Endothelial cell of umbilical vein (primary cell): Measurements from ENCODE around the gene MGAT1. TPM values are rescaled to one million over a fixed set of nuclear protein-coding genes. Genes with fewer than 3 reads are reported as not detected.

Experiments used
- BruUV-seq: library from RNA; stranded (reverse); fragments of 400-500 nt; replicated peaks from 2 replicates; lab custom pipeline; 2021; lab: Mats Ljungman, UMichigan
- CTCF ChIA-PET: fragments of 300-600, 350-600 bp; sonication (Branson Sonifier 250); formaldehyde crosslinking; loops from one replicate; lab custom pipeline; 2021; ENCODE audit warnings: antibody characterized with exemption, inconsistent platforms; lab: Charles Lee
- POLR2A ChIA-PET: fragments of 300-600, 350-600 bp; sonication (Branson Sonifier 250); formaldehyde crosslinking; loops from one replicate; lab custom pipeline; 2021; ENCODE audit warnings: antibody characterized with exemption, inconsistent platforms; lab: Charles Lee
- DNase-seq: peaks from one replicate; pipeline ENCODE4 v3.0.0-alpha.2; 2011; ENCODE audit warnings: low read depth, low spot score
- FAIRE-seq: peaks from 2 replicates; lab custom pipeline; 2011; peaks lifted over from hg19 to GRCh38; lab: Jason Lieb, UNC
- H2AFZ ChIP-seq: 2 replicates; pipeline ENCODE4 v1.6.0; 2012; ENCODE audit warnings: low read depth, low read length, control low read depth, inconsistent platforms
- H3K27ac ChIP-seq: 2 replicates; pipeline ENCODE4 v1.5.1; 2011; ENCODE audit warnings: low read depth, mild to moderate bottlenecking, control low read depth, low read length, moderate library complexity; ENCODE audit not compliant: insufficient read depth
- H3K27me3 ChIP-seq, 2 experiments: 2 replicates each; pipeline versions ENCODE4 v1.6.0 to v1.6.1; 2011; ENCODE audit warnings: low read length in 2 of 2, mixed read lengths in 1 of 2; ENCODE audit not compliant: control insufficient read depth in 2 of 2, insufficient read depth in 2 of 2
- H3K36me3 ChIP-seq, 2 experiments: 2 replicates in 1 of 2; 3 replicates in 1 of 2; pipeline ENCODE4 v1.5.1; 2011; ENCODE audit warnings: low read length in 2 of 2, mild to moderate bottlenecking in 1 of 2, moderate library complexity in 1 of 2; ENCODE audit not compliant: control insufficient read depth in 2 of 2, insufficient read depth in 2 of 2; ENCODE audit errors: extremely low read depth in 1 of 2
- H3K4me1 ChIP-seq: 3 replicates; pipeline ENCODE4 v1.5.1; 2011; ENCODE audit warnings: mild to moderate bottlenecking, low read length; ENCODE audit not compliant: control insufficient read depth, insufficient read depth; ENCODE audit errors: extremely low read depth
- H3K4me2 ChIP-seq: 2 replicates; pipeline ENCODE4 v1.6.1; 2011; ENCODE audit warnings: low read length, control low read depth, mixed read lengths; ENCODE audit not compliant: insufficient read depth
- H3K4me3 ChIP-seq, 3 experiments: fragments of 200-600 bp in 1 of 3; sonication (generic), shearing (Covaris generic) in 1 of 3; replicated peaks in 1 of 3; 2 replicates each; pipeline ENCODE4 v1.5.1; 2011 to 2016; ENCODE audit warnings: control low read depth in 3 of 3, low read length in 3 of 3, mild to moderate bottlenecking in 2 of 3, inconsistent platforms in 1 of 3, low read depth in 1 of 3, moderate library complexity in 1 of 3; ENCODE audit not compliant: insufficient read depth in 1 of 3
- H3K79me2 ChIP-seq: 2 replicates; pipeline ENCODE4 v1.6.0; 2012; ENCODE audit warnings: low read length, inconsistent platforms; ENCODE audit not compliant: control insufficient read depth, insufficient read depth
- H3K9ac ChIP-seq: replicated peaks from 2 replicates; pipeline ENCODE3; 2011; ENCODE audit warnings: low read length, control low read depth; ENCODE audit not compliant: insufficient read depth; ENCODE audit errors: extremely low read depth
- H3K9me1 ChIP-seq: replicated peaks from 3 replicates; pipeline ENCODE4 v1.6.0; 2011; ENCODE audit warnings: mild to moderate bottlenecking, low read length; ENCODE audit not compliant: control insufficient read depth, insufficient read depth; ENCODE audit errors: extremely low read depth
- H3K9me3 ChIP-seq: replicated peaks from 2 replicates; pipeline ENCODE4 v1.5.1; 2012; ENCODE audit warnings: low read length, inconsistent platforms; ENCODE audit not compliant: control insufficient read depth, insufficient read depth
- H4K20me1 ChIP-seq: replicated peaks from 2 replicates; pipeline ENCODE3; 2011; ENCODE audit warnings: mild to moderate bottlenecking, low read length; ENCODE audit not compliant: control insufficient read depth, insufficient read depth; ENCODE audit errors: extremely low read depth
- EZH2 ChIP-seq: IDR thresholded peaks from 2 replicates; pipeline ENCODE4 v1.6.1; 2012; ENCODE audit warnings: borderline replicate concordance, low read depth, mild to moderate bottlenecking, moderate library complexity, low read length, inconsistent platforms; ENCODE audit not compliant: severe bottlenecking
- FOS ChIP-seq: IDR thresholded peaks from 2 replicates; pipeline ENCODE4 v1.6.1; 2011; ENCODE audit warnings: mild to moderate bottlenecking, low read length, moderate library complexity, borderline replicate concordance; ENCODE audit not compliant: insufficient read depth
- GATA2 ChIP-seq: IDR thresholded peaks from 2 replicates; pipeline ENCODE4 v1.7.0; 2011; ENCODE audit warnings: low read depth, mild to moderate bottlenecking, moderate library complexity, mixed read lengths, low read length; ENCODE audit not compliant: insufficient read length, insufficient read depth
- JUN ChIP-seq: IDR thresholded peaks from 2 replicates; pipeline ENCODE4 v1.6.1; 2011; ENCODE audit warnings: borderline replicate concordance, low read depth; ENCODE audit not compliant: insufficient read length, insufficient read depth
- MAX ChIP-seq: IDR thresholded peaks from 2 replicates; pipeline ENCODE4 v1.6.1; 2011; ENCODE audit not compliant: insufficient read depth, insufficient read length
- MYC ChIP-seq: IDR thresholded peaks from one replicate; pipeline ENCODE4 v1.6.1; 2011; ENCODE audit warnings: mild to moderate bottlenecking, low read depth, low read length
- POLR2A ChIP-seq: IDR thresholded peaks from 2 replicates; pipeline ENCODE4 v1.6.1; 2012; ENCODE audit warnings: low read depth, mild to moderate bottlenecking, control low read depth, low read length
- POLR2AphosphoS5 ChIP-seq: IDR thresholded peaks from 2 replicates; pipeline ENCODE4 v1.6.1; 2012; ENCODE audit warnings: low read depth, mild to moderate bottlenecking, control low read depth, low read length, moderate library complexity; ENCODE audit not compliant: insufficient read depth
- dilution Hi-C: fragments of 300-500 bp; cut with MboI; formaldehyde crosslinking; loops from one replicate; pipeline ENCODE4 v1.15.0; 2019; ENCODE audit warnings: low sequenced_read_pairs; ENCODE audit not compliant: extremely low pct_ligation_motif_present
- intact Hi-C: fragments of 100-400 bp; cut with micrococcal nuclease; formaldehyde crosslinking; loops from one replicate; pipeline ENCODE4 v1.10.0; 2022
- polyA plus RNA-seq, 4 experiments: library from polyadenylated mRNA; depleted of rRNA in 3 of 4; stranded (reverse) in 3 of 4; unstranded in 1 of 4; fragments of >200 nt; gene quantifications; 2 replicates each; pipeline versions ENCODE4 v1.2.1 to v1.2.3, GENCODE V29; 2011 to 2012; ENCODE audit warnings: missing spikeins in 1 of 4
- total RNA-seq: library from RNA; stranded (reverse); gene quantifications from 2 replicates; pipeline ENCODE4 v1.2.3, GENCODE V29; 2021
- TF ChIP-seq, protein P1 (sequence below), 2 donors: IDR thresholded peaks; 1 replicate in 1 of 2; 2 replicates in 1 of 2; pipeline ENCODE4 v1.5.1; 2011; ENCODE audit warnings: low read length in 2 of 2, mild to moderate bottlenecking in 2 of 2, moderate library complexity in 2 of 2, control low read depth in 1 of 2, inconsistent platforms in 1 of 2, low read depth in 1 of 2; ENCODE audit not compliant: insufficient read depth in 1 of 2; ENCODE audit errors: extremely low read depth in 1 of 2

The MGAT1 gene
- total and polyA plus RNA-seq, 2 donors (not counting 3 experiments of a cell fraction or from before 2014, with no cell fraction given): 123 to 126 TPM

DNA sequence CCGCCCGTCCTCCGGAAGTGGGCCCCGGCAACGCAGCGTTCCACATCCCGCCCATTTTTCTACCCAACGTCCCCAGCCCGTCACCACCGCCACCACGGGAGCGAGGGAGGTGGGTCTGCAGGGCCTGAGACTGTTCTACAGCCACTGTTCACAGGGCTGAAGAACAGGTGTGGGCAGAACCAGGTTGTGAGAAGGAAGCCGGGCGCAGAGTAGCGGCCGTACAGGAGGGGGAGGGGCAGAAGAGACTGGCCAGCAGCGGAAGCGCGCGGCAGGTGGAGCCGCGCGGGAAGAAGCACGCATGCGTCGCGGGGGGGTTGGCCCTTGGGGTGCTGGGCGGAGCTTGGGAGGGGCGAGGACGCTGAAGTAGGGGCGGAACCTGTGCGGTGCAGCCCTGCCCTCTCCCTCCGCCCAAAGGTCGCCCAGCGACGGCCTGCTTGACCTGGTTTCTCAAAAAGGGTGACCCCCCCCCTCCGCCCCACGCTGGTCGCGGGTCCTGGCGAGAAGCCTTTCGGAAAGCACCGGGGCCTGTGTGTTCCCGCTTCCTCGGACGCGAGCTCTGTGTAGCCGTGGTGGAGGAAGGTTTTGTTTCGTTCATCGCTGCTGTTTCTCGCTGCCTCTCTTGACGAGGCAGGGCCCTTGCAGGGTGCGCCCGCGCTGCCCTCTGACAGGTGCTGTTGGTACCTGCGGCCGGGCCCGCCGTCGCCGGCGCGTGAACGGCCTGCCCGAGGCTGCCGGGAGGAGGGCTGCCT lies 7.8 kb upstream of the MGAT1 start:
- H2AFZ ChIP-seq: peak overlapping the region; percentile 99
- peaks cover 38% of the 10 kb centered on the region for H3K4me1 ChIP-seq
- FAIRE-seq (peak; percentile 95), DNase-seq (peak; percentile 95)
- no peaks in the 10 kb centered on the region for H3K9me1 ChIP-seq
- H3K9me3 ChIP-seq: no peaks in the 10 kb centered on the region
- no peaks in the 10 kb centered on the region for H3K36me3 ChIP-seq
- peak overlapping the region; percentile 43 to 72 (median 60) for H3K4me3 ChIP-seq
- BruUV-seq: no TSS peak
- ChIA-PET CTCF (interaction anchor here (0.8 to 2.5 kb wide), 4 partner anchors 8 to 59 kb away, joined by 3 to 14 read pairs (median 4); partner anchors contain the start of gene MGAT1), POLR2A (interaction anchor here (0.8 to 1.5 kb wide), 3 partner anchors 9 to 51 kb away, joined by 3 to 6 read pairs (median 3); partner anchors contain the start of gene ZFP62)
- H3K27me3 ChIP-seq: no peaks in the 10 kb centered on the region
- peak overlapping the region; percentile 77 for H3K9ac ChIP-seq
- intact Hi-C loops (loop anchor here (1.0 to 5.0 kb wide), 4 partner anchors 8 to 163 kb away; partner anchors contain the start of genes FLT4, MGAT1 and ZFP62), dilution Hi-C loops (no loop called here)
- H3K4me2 ChIP-seq: peak overlapping the region; percentile 82
- peak overlapping the region; percentile 88 for H3K27ac ChIP-seq
- no peaks in the 10 kb centered on the region for H4K20me1 ChIP-seq
- peak; percentile 7 for TF ChIP-seq FOS
- TF ChIP-seq, protein P1, sequence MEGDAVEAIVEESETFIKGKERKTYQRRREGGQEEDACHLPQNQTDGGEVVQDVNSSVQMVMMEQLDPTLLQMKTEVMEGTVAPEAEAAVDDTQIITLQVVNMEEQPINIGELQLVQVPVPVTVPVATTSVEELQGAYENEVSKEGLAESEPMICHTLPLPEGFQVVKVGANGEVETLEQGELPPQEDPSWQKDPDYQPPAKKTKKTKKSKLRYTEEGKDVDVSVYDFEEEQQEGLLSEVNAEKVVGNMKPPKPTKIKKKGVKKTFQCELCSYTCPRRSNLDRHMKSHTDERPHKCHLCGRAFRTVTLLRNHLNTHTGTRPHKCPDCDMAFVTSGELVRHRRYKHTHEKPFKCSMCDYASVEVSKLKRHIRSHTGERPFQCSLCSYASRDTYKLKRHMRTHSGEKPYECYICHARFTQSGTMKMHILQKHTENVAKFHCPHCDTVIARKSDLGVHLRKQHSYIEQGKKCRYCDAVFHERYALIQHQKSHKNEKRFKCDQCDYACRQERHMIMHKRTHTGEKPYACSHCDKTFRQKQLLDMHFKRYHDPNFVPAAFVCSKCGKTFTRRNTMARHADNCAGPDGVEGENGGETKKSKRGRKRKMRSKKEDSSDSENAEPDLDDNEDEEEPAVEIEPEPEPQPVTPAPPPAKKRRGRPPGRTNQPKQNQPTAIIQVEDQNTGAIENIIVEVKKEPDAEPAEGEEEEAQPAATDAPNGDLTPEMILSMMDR (IDR thresholded peaks at IDR 0.05; ENCODE audit: extremely low read depth in 1 of 2, insufficient read depth in 1 of 2, low read depth in 1 of 2, low read length in 2 of 2): no peak
- TF ChIP-seq EZH2: no peak
- TF ChIP-seq MAX: peak; percentile 24
- peak; percentile 77 for TF ChIP-seq POLR2AphosphoS5
- peak; percentile 56 for TF ChIP-seq POLR2A
- TF ChIP-seq MYC: no peak
- TF ChIP-seq JUN: no peak
- TF ChIP-seq GATA2: no peak
- H3K79me2 ChIP-seq: peaks cover 11% of the 10 kb centered on the region
